Lower leg skin (tissue), 4 donors: Measurements from ENCODE around the gene ZMYM4. TPM values are rescaled to one million over a fixed set of nuclear protein-coding genes. Genes with fewer than 3 reads are reported as not detected.
"Not testable (repeated sequence)": the region's sequence is repeated elsewhere in the genome, so short reads cannot be mapped to it uniquely, and the experiment has no call there.

Experiments used
- DNase-seq, 2 donors: peaks; one replicate each; pipeline ENCODE4 v3.0.0-alpha.2; 2019; ENCODE audit warnings: low spot score in 2 of 2
- H3K4me3 ChIP-seq: fragments of 200-600 bp; sonication (generic); 2 replicates; pipeline ENCODE4 v1.5.1; 2017; ENCODE audit warnings: mild to moderate bottlenecking, low read depth; ENCODE audit not compliant: poor library complexity, severe bottlenecking
- POLR2A ChIP-seq, 2 donors: fragments of 450-650 bp; IDR thresholded peaks; one replicate each; pipeline ENCODE4 v1.6.1; 2016 to 2017; ENCODE audit warnings: antibody characterized with exemption in 2 of 2, mild to moderate bottlenecking in 1 of 2, moderate library complexity in 1 of 2
- WGBS, 2 donors: methylation state at CpG; one replicate each; pipeline ENCODE4 v1.1.5; 2018; 5-methylcytosine and 5-hydroxymethylcytosine counted together
- intact Hi-C: fragments of 100-400 bp; cut with DNase I; formaldehyde crosslinking; loops from one replicate; pipeline ENCODE4 v1.15.0; 2023; ENCODE audit warnings: low total_unique reads
- total RNA-seq, 4 donors: library from RNA; depleted of rRNA; stranded (reverse); fragments of >200 nt; gene quantifications; one replicate each; pipeline ENCODE4 v1.1.0, GENCODE V29; 2016
- TF ChIP-seq, protein P1 (sequence below), 3 donors: fragments of 450-650 bp; IDR thresholded peaks; one replicate each; pipeline ENCODE4 v1.5.1; 2016; ENCODE audit warnings: antibody characterized with exemption in 3 of 3, mild to moderate bottlenecking in 3 of 3, moderate library complexity in 2 of 3

The ZMYM4 gene
- total RNA-seq, 4 donors from 2014 or later: 12.7 to 20.0 (median 19.3) TPM

DNA sequence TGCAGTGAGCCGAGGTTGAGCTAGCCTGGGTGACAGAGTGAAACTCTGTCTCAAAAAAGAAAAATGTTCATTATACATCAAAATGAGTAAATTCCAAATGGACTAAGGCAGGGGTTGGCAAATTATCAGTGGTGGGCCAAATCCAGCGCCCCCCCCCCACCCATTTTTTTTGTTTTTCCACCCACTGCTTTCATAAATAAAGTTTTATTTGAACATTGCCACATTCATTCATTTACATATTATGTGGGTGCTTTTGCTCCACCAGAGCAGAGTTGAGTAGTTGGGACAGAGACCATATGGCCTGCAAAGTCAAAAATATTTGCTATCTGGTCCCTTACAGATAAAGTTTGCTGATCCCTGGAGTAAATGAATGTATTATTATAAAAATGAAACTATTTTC is 99.4 kb downstream of the ZMYM4 start:
- intact Hi-C loops: no loop called here

DNA sequence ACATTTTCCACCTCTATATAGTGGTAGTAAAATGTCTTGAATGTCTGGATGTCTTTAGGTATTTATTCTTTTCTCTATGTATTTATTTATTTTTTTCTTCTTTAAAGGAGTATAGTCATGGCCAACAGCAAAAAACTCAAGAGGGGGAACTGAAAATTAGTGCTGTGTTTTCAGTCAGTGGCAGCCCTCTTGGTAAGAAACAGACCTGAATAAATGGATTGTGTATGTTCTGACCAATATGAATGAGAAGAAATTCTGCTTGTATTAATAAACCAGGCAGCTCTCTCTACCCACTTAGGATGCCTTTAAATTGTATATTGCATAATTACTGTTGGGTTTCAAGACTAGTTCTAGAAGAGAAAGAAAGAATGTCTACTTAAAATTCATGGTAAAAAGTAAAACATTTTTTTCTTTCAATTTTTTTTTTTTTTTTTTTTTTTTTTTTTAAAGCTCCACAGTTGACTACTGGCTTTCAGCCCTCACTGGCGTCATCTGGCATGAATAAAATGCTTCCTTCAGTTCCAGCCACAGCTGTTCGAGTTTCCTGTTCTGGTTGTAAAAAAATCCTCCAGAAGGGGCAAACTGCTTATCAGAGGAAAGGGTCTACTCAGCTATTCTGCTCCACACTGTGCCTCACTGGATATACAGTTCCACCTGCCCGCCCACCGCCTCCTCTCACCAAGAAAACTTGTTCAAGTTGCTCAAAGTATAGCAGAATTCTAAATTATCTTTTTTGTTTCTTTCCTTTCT is 101.6 kb downstream of the ZMYM4 start:
- H3K4me3 ChIP-seq: no peak overlapping the region
- DNase-seq: no peak
- intact Hi-C loops: no loop called here
- TF ChIP-seq, protein P1, sequence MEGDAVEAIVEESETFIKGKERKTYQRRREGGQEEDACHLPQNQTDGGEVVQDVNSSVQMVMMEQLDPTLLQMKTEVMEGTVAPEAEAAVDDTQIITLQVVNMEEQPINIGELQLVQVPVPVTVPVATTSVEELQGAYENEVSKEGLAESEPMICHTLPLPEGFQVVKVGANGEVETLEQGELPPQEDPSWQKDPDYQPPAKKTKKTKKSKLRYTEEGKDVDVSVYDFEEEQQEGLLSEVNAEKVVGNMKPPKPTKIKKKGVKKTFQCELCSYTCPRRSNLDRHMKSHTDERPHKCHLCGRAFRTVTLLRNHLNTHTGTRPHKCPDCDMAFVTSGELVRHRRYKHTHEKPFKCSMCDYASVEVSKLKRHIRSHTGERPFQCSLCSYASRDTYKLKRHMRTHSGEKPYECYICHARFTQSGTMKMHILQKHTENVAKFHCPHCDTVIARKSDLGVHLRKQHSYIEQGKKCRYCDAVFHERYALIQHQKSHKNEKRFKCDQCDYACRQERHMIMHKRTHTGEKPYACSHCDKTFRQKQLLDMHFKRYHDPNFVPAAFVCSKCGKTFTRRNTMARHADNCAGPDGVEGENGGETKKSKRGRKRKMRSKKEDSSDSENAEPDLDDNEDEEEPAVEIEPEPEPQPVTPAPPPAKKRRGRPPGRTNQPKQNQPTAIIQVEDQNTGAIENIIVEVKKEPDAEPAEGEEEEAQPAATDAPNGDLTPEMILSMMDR (IDR thresholded peaks at IDR 0.05): no peak
- no peak for TF ChIP-seq POLR2A (IDR thresholded peaks at IDR 0.05)
- WGBS, 2 donors: 37 to 39% methylated on average over 4 of the region's 4 CpGs

More for the DNA sequence above, 99.4 kb downstream of the ZMYM4 start:
- no peak for DNase-seq
- WGBS, 2 donors: 95 to 99% methylated on average over 2 of the region's 2 CpGs
- no peak overlapping the region for H3K4me3 ChIP-seq
- TF ChIP-seq, protein P1 (IDR thresholded peaks at IDR 0.05): no peak
- no peak for TF ChIP-seq POLR2A (IDR thresholded peaks at IDR 0.05)

DNA sequence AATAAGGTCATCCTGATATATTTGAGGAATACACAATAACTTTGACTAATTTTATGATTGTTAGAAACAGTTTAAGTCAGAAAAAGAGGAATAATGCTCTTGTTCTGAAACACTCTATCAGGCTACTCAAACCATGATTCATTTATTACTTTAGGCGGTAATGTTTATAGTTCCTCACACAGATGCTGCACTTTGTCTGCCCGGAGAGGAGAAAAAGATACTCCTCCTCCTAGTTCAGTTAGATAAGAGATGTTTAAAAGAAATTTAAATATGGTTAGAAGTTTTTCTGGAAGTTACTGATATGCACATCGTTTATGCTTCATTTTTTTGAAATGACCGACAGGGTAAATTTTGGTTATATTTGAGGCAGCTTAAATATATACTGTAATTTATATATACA is 103.0 kb downstream of the ZMYM4 start:
- TF ChIP-seq, protein P1 (IDR thresholded peaks at IDR 0.05): no peak
- no peak for TF ChIP-seq POLR2A (IDR thresholded peaks at IDR 0.05)
- H3K4me3 ChIP-seq: no peak overlapping the region
- DNase-seq: no peak
- intact Hi-C loops: no loop called here
- WGBS, 2 donors: 87% methylated on average over 4 of the region's 4 CpGs

DNA sequence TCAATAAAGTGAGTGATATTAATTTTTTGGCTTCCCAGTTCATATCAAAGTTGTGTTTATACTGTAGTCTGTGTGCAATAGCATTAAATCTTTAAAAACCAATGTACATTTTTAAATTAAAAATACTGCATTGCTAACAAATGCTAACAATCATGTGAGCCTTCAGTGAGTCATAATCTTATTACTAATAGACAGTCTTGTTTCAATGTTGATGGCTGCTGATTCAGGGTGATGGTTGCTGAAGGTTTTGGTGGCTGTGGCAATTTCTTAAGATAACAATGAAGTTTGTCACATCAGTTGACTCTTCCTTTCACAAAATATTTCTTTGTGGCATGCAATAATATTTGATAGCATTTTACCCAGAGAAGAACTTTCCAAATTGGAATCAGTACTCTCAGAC is 109.0 kb downstream of the ZMYM4 start:
- DNase-seq: no peak

DNA sequence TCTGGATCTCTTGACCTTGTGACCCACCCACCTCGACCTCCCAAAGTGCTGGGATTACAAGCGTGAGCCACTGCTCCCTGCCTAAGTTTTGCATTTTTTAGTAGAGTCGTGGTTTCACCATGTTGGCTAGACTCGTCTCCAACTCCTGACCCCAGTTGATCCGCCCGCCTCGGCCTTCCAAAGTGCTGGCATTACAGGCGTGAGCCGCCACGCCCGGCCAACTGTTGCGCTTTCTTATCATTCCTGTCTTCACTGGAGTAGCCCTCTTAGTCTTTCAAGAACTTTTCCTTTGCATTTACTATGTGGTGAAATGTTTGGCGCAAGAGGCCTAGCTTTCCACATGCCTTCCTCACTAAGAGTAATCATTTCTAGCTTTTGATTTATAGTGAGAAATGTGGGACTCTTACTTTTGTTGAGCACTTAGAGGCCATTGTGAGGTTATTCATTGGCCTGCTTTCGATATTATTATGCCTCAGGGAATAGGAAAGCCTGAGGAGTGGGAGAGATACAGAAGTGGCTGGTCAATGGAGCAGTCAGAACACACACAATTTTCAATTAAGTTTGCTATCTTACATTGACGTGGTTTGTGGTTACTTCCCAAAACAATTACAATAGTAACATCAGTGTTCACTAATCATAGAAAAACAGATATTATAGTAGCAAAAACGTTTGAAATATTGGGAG is 111.0 kb downstream of the ZMYM4 start:
- 89 to 91% methylated on average over 16 of the region's 16 CpGs for WGBS, 2 donors
- TF ChIP-seq, protein P1 (IDR thresholded peaks at IDR 0.05): no peak
- TF ChIP-seq POLR2A (IDR thresholded peaks at IDR 0.05): no peak
- no peak for DNase-seq
- H3K4me3 ChIP-seq: no peak overlapping the region
- intact Hi-C loops: no loop called here

More for the DNA sequence above, 109.0 kb downstream of the ZMYM4 start:
- no peak overlapping the region for H3K4me3 ChIP-seq
- TF ChIP-seq POLR2A (IDR thresholded peaks at IDR 0.05): no peak
- TF ChIP-seq, protein P1 (IDR thresholded peaks at IDR 0.05): no peak
- intact Hi-C loops: no loop called here

DNA sequence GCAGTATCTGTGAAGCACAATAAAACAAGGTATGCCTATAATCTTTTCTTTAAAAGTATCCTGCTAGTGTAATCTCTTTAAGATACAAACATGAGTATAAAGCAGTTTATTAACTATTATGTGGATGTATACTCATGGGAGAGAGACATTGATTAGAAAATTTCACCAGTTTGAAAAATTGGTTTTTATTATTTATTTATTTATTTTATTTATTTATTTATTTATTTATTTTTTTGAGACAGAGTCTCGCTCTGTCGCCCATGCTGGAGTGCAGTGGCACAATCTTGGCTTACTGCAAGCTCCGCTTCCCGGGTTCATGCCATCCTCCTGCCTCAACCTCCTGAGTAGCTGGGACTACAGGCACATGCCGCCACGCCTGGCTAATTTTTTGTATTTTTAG is 111.6 kb downstream of the ZMYM4 start:
- DNase-seq, intact Hi-C loops, H3K4me3 ChIP-seq: not testable (repeated sequence)
- 95 to 96% methylated on average over 6 of the region's 6 CpGs for WGBS, 2 donors
